ENCODE results near the gene OR2Y1. TPM values are rescaled to one million over a fixed set of nuclear protein-coding genes. Genes with fewer than 3 reads are reported as not detected.
A peak's percentile ranks its signal among the peaks of the same experiment; 100 is the strongest.

The OR2Y1 gene
- total and polyA plus RNA-seq, 10 donors: not detected

GRCh38 chr5:180696116-180696515, 43.7 kb downstream of the OR2Y1 start:
- H3K27ac ChIP-seq: no peak overlapping the region
- peaks cover 0 to 26% (median 18%) of the 10 kb centered on the region in 8 donors for H3K9me3 ChIP-seq
- intact Hi-C loops (cut with DNase I; ENCODE audit: low total_unique reads): no loop called here
- no peaks in the 10 kb centered on the region for H3K4me1 ChIP-seq
- no peak overlapping the region for H3K4me3 ChIP-seq
- 74 to 100% (median 95%) methylated on average over 1 of the region's 1 CpG for WGBS, 5 donors
- H3K27me3 ChIP-seq (replicated peaks in 1 of 7): peaks cover 0 to 10% (median 4%) of the 10 kb centered on the region in 7 donors
- no peaks in the 10 kb centered on the region for H3K36me3 ChIP-seq
- DNase-seq: no peak
- TF ChIP-seq POLR2AphosphoS5 (IDR thresholded peaks at IDR 0.05): no peak
- TF ChIP-seq CTCF (IDR thresholded peaks at IDR 0.05 in 8 of 11, conservative IDR thresholded peaks at IDR 0.05 in 3 of 11): no peak
- no peak for TF ChIP-seq POLR2A (IDR thresholded peaks at IDR 0.05)

DNA sequence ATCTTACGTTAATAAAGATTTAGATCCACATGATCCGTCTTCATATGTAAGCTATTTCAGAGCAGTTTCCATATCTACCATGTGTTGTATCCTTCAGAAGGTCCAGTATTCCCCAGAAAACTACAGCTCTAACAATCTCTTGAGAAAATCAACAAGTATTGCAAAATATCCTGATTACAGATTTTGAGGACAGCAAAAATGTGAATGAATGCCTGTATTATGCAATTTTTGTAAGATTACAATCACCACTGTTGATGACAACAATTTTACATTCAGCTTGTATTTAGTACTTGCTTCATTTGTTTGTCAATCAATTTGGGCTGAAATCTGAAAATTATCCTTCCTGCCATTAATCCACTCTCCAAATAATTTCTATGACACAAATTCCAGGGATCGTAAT, 47.4 kb downstream of the OR2Y1 start:
- peaks cover 0 to 16% (median 5%) of the 10 kb centered on the region in 7 donors for H3K27me3 ChIP-seq (replicated peaks in 1 of 7)
- 60 to 91% (median 79%) methylated on average over 3 of the region's 3 CpGs for WGBS, 5 donors
- H3K4me1 ChIP-seq: peaks cover 0 to 13% (median 0%) of the 10 kb centered on the region in 6 donors
- no peak overlapping the region for H3K27ac ChIP-seq
- H3K36me3 ChIP-seq: no peaks in the 10 kb centered on the region
- H3K9me3 ChIP-seq: peaks cover 0 to 15% (median 8%) of the 10 kb centered on the region in 8 donors
- DNase-seq: no peak
- intact Hi-C loops (cut with DNase I; ENCODE audit: low total_unique reads): no loop called here
- TF ChIP-seq CTCF (IDR thresholded peaks at IDR 0.05 in 8 of 11, conservative IDR thresholded peaks at IDR 0.05 in 3 of 11): no peak
- TF ChIP-seq POLR2A (IDR thresholded peaks at IDR 0.05): no peak
- no peak for TF ChIP-seq POLR2AphosphoS5 (IDR thresholded peaks at IDR 0.05)
- H3K4me3 ChIP-seq: no peak overlapping the region

- Histone ChIP-seq H3K4me3 (no peak overlapping the region), H3K9me3 (peaks cover 0 to 10% (median 6%) of the 10 kb centered on the region in 8 donors), H3K27me3 (replicated peaks in 1 of 7) (peaks cover 0 to 17% (median 5%) of the 10 kb centered on the region in 7 donors), H3K36me3 (no peaks in the 10 kb centered on the region), H3K4me1 (peaks cover 0 to 13% (median 0%) of the 10 kb centered on the region in 6 donors), H3K27ac (peak overlapping the region in 1 of 8 donors; percentile 53)
- no peak for TF ChIP-seq CTCF (IDR thresholded peaks at IDR 0.05 in 8 of 11, conservative IDR thresholded peaks at IDR 0.05 in 3 of 11)
- no peak for TF ChIP-seq POLR2A (IDR thresholded peaks at IDR 0.05)
- no peak for TF ChIP-seq POLR2AphosphoS5 (IDR thresholded peaks at IDR 0.05)
- no peak for DNase-seq
- intact Hi-C loops (cut with DNase I; ENCODE audit: low total_unique reads): no loop called here
- 79 to 90% (median 85%) methylated on average over 6 of the region's 6 CpGs for WGBS, 5 donors
Measured at GRCh38 chr5:180691046-180691445, 48.8 kb downstream of the OR2Y1 start.

DNA sequence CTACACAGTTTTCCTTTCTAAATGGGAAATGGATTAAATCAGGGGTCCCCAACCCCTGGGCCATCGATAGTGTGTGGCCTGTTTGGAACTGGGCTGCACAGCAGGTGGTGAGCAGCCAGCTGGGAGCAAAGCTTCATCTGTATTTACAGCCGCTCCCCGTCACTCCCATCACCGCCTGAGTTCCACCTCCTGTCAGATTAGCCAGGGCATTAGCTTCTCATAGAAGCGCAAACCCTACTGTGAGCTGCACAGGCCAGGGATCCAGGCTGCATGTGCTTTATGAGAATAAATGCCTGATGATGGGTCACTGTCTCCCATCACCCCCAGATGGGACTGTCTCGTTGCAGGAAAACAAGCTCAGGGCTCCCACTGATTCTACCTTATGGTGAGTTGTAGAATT, 49.3 kb downstream of the OR2Y1 start:
- TF ChIP-seq POLR2AphosphoS5 (IDR thresholded peaks at IDR 0.05) (no peak), POLR2A (IDR thresholded peaks at IDR 0.05) (no peak), CTCF (IDR thresholded peaks at IDR 0.05 in 8 of 11, conservative IDR thresholded peaks at IDR 0.05 in 3 of 11) (no peak)

More for the DNA sequence above, 49.3 kb downstream of the OR2Y1 start:
- intact Hi-C loops (cut with DNase I; ENCODE audit: low total_unique reads): no loop called here
- 72 to 86% (median 84%) methylated on average over 6 of the region's 6 CpGs for WGBS, 5 donors
- Histone ChIP-seq H3K27me3 (replicated peaks in 1 of 7) (peaks cover 0 to 17% (median 5%) of the 10 kb centered on the region in 7 donors), H3K27ac (peak overlapping the region in 3 of 8 donors; percentile 39 to 70 (median 53)), H3K36me3 (no peaks in the 10 kb centered on the region), H3K4me1 (peaks cover 0 to 13% (median 0%) of the 10 kb centered on the region in 6 donors), H3K4me3 (no peak overlapping the region), H3K9me3 (peaks cover 0 to 6% (median under 1%) of the 10 kb centered on the region in 8 donors)
- DNase-seq: no peak

Data from spleen (tissue), 11 donors.